Karpas-422 (cell line): Measurements from ENCODE around the gene HEXIM1. TPM values are rescaled to one million over a fixed set of nuclear protein-coding genes. Genes with fewer than 3 reads are reported as not detected.

ENCODE experiments used
- DNase-seq: peaks from one replicate; pipeline ENCODE4 v3.0.0-alpha.2; 2015
- H2AFZ ChIP-seq: fragments of 200-600 bp; sonication (generic); 2 replicates; pipeline ENCODE4 v1.6.1; 2014; ENCODE audit warnings: antibody characterized with exemption, low read length, mixed read lengths
- H3K27ac ChIP-seq: fragments of 200-600 bp; sonication (generic); 2 replicates; pipeline ENCODE4 v1.5.1; 2014; ENCODE audit warnings: mild to moderate bottlenecking, low read length, moderate library complexity
- H3K27me3 ChIP-seq: fragments of 200-600 bp; sonication (generic); 2 replicates; pipeline ENCODE4 v1.6.1; 2014; ENCODE audit warnings: low read length, mixed read lengths
- H3K36me3 ChIP-seq: fragments of 200-600 bp; sonication (generic); 2 replicates; pipeline ENCODE4 v1.6.1; 2014; ENCODE audit warnings: low read length, mixed read lengths; ENCODE audit not compliant: insufficient read depth
- H3K4me1 ChIP-seq: fragments of 200-600 bp; sonication (generic); 2 replicates; pipeline ENCODE4 v1.6.1; 2014; ENCODE audit warnings: mild to moderate bottlenecking, low read length, mixed read lengths
- H3K4me2 ChIP-seq: fragments of 200-600 bp; sonication (generic); 2 replicates; pipeline ENCODE4 v1.6.1; 2014; ENCODE audit warnings: low read length, low read depth, mild to moderate bottlenecking; ENCODE audit not compliant: poor library complexity, severe bottlenecking
- H3K4me3 ChIP-seq: fragments of 200-600 bp; sonication (generic); 2 replicates; pipeline ENCODE4 v1.5.1; 2014; ENCODE audit warnings: mild to moderate bottlenecking, antibody characterized with exemption, low read length, mixed read lengths
- H3K79me2 ChIP-seq: fragments of 200-600 bp; sonication (generic); 2 replicates; pipeline ENCODE4 v1.6.1; 2014; ENCODE audit warnings: mild to moderate bottlenecking, low read length, mixed read lengths
- H3K9ac ChIP-seq: fragments of 200-600 bp; sonication (generic); 2 replicates; pipeline ENCODE4 v1.6.0; 2014; ENCODE audit warnings: low read length
- H3K9me2 ChIP-seq: fragments of 200-600 bp; sonication (generic), shearing (Covaris generic); replicated peaks from 2 replicates; pipeline ENCODE4 v1.6.0; 2014; ENCODE audit warnings: mild to moderate bottlenecking, low read length, moderate library complexity; ENCODE audit not compliant: insufficient read depth
- H3K9me3 ChIP-seq: fragments of 300-700, 200-600 bp; sonication (generic); 2 replicates; pipeline ENCODE4 v1.6.1; 2014; ENCODE audit warnings: low read length, mixed read lengths
- H4K20me1 ChIP-seq: fragments of 200-600 bp; sonication (generic); 2 replicates; pipeline ENCODE4 v1.6.1; 2014; ENCODE audit warnings: mild to moderate bottlenecking, antibody characterized with exemption, low read length, low read depth; ENCODE audit not compliant: insufficient read depth
- total RNA-seq: library from RNA; depleted of rRNA; stranded (reverse); fragments of >200 nt; shearing (Covaris generic); gene quantifications from 2 replicates; pipeline ENCODE4 v1.2.3, GENCODE V29; 2014; ENCODE audit warnings: low replicate concordance

Gene HEXIM1
- total RNA-seq, 1 experiment from 2014 or later, result 3.5 TPM

- Histone ChIP-seq H3K79me2 (no peaks in the 10 kb centered on the region), H3K27me3 (no peaks in the 10 kb centered on the region), H2AFZ (no peak overlapping the region), H3K4me1 (no peaks in the 10 kb centered on the region), H3K36me3 (peaks cover 10% of the 10 kb centered on the region), H3K9me2 (no peaks in the 10 kb centered on the region), H3K9me3 (no peaks in the 10 kb centered on the region), H3K27ac (no peak overlapping the region), H3K9ac (no peak overlapping the region), H3K4me2 (no peak overlapping the region), H4K20me1 (0 out of 2 replicates have a peak, but pooled peaks cover 6% of the 10 kb centered on the region), H3K4me3 (no peak overlapping the region)
- no peak for DNase-seq
Measured at GRCh38 chr17:45104497-45104896, 43.8 kb upstream of the HEXIM1 start.

- Histone ChIP-seq H3K27ac (no peak overlapping the region), H3K36me3 (peaks cover 5% of the 10 kb centered on the region), H3K4me1 (no peaks in the 10 kb centered on the region), H4K20me1 (0 out of 2 replicates have a peak, but pooled peaks cover 6% of the 10 kb centered on the region), H3K4me2 (no peak overlapping the region), H3K27me3 (no peaks in the 10 kb centered on the region), H3K9ac (no peak overlapping the region), H3K79me2 (no peaks in the 10 kb centered on the region), H2AFZ (no peak overlapping the region), H3K9me2 (no peaks in the 10 kb centered on the region), H3K9me3 (no peaks in the 10 kb centered on the region), H3K4me3 (no peak overlapping the region)
- no peak for DNase-seq
Measured at GRCh38 chr17:45104907-45105624, 43.2 kb upstream of the HEXIM1 start.

GRCh38 chr17:45106096-45106495, 42.2 kb upstream of the HEXIM1 start:
- DNase-seq, result no peak
- no peaks in the 10 kb centered on the region; the same call in 1 of the 2 replicates for H3K4me1 ChIP-seq
- no peak overlapping the region for H3K9ac ChIP-seq
- peaks cover 5% of the 10 kb centered on the region for H3K36me3 ChIP-seq
- no peak overlapping the region for H3K27ac ChIP-seq
- H2AFZ ChIP-seq, result no peak overlapping the region
- H4K20me1 ChIP-seq, result peaks cover 12% of the 10 kb centered on the region; the same call in 1 of the 2 replicates
- no peaks in the 10 kb centered on the region for H3K27me3 ChIP-seq
- H3K4me3 ChIP-seq, result no peak overlapping the region
- no peaks in the 10 kb centered on the region for H3K79me2 ChIP-seq
- H3K4me2 ChIP-seq, result no peak overlapping the region
- no peaks in the 10 kb centered on the region for H3K9me3 ChIP-seq
- no peaks in the 10 kb centered on the region for H3K9me2 ChIP-seq

- Histone ChIP-seq H3K4me2 (no peak overlapping the region), H3K9me2 (no peaks in the 10 kb centered on the region), H3K27me3 (no peaks in the 10 kb centered on the region), H3K36me3 (peaks cover 5% of the 10 kb centered on the region), H4K20me1 (peaks cover 13% of the 10 kb centered on the region; the same call in 1 of the 2 replicates), H3K9ac (no peak overlapping the region), H3K79me2 (no peaks in the 10 kb centered on the region), H2AFZ (no peak overlapping the region), H3K4me3 (no peak overlapping the region), H3K9me3 (no peaks in the 10 kb centered on the region), H3K27ac (no peak overlapping the region), H3K4me1 (peaks cover 3% of the 10 kb centered on the region)
- DNase-seq, result no peak
Measured at GRCh38 chr17:45106582-45106981, 41.7 kb upstream of the HEXIM1 start.

- Histone ChIP-seq H3K9ac (no peak overlapping the region), H3K4me1 (peaks cover 9% of the 10 kb centered on the region), H3K27me3 (no peaks in the 10 kb centered on the region), H2AFZ (no peak overlapping the region), H3K9me2 (no peaks in the 10 kb centered on the region), H3K9me3 (no peaks in the 10 kb centered on the region), H3K36me3 (peaks cover 5% of the 10 kb centered on the region), H3K27ac (no peak overlapping the region), H3K4me3 (no peak overlapping the region), H3K4me2 (no peak overlapping the region), H4K20me1 (peaks cover 16% of the 10 kb centered on the region; the same call in 1 of the 2 replicates), H3K79me2 (no peaks in the 10 kb centered on the region)
- no peak for DNase-seq
Measured at GRCh38 chr17:45107293-45108010, 40.8 kb upstream of the HEXIM1 start.

GRCh38 chr17:45108051-45108450, 40.2 kb upstream of the HEXIM1 start:
- Histone ChIP-seq H3K4me2 (no peak overlapping the region), H3K9ac (no peak overlapping the region), H3K9me2 (no peaks in the 10 kb centered on the region), H3K9me3 (no peaks in the 10 kb centered on the region), H4K20me1 (peaks cover 16% of the 10 kb centered on the region; the same call in 1 of the 2 replicates), H3K36me3 (peaks cover 2% of the 10 kb centered on the region), H3K27ac (no peak overlapping the region), H3K79me2 (no peaks in the 10 kb centered on the region), H3K27me3 (no peaks in the 10 kb centered on the region), H3K4me1 (peaks cover 9% of the 10 kb centered on the region), H3K4me3 (no peak overlapping the region), H2AFZ (no peak overlapping the region)
- DNase-seq, result no peak

- Histone ChIP-seq H3K79me2 (no peaks in the 10 kb centered on the region), H3K27me3 (no peaks in the 10 kb centered on the region), H3K27ac (no peak overlapping the region), H3K4me3 (no peak overlapping the region), H4K20me1 (peaks cover 16% of the 10 kb centered on the region; the same call in 1 of the 2 replicates), H2AFZ (no peak overlapping the region), H3K9ac (no peak overlapping the region), H3K9me3 (no peaks in the 10 kb centered on the region), H3K4me2 (no peak overlapping the region), H3K4me1 (peaks cover 9% of the 10 kb centered on the region), H3K9me2 (no peaks in the 10 kb centered on the region), H3K36me3 (no peaks in the 10 kb centered on the region; the same call in 1 of the 2 replicates)
- no peak for DNase-seq
Measured at GRCh38 chr17:45108595-45109521, 39.4 kb upstream of the HEXIM1 start.
